Putamen (tissue), 1 donor: ENCODE results near the gene C1orf87.

ENCODE experiments used
- DNase-seq: peaks from one replicate; pipeline ENCODE4 v3.0.0-alpha.2; 2016; ENCODE audit warnings: low spot score

Gene C1orf87

DNA sequence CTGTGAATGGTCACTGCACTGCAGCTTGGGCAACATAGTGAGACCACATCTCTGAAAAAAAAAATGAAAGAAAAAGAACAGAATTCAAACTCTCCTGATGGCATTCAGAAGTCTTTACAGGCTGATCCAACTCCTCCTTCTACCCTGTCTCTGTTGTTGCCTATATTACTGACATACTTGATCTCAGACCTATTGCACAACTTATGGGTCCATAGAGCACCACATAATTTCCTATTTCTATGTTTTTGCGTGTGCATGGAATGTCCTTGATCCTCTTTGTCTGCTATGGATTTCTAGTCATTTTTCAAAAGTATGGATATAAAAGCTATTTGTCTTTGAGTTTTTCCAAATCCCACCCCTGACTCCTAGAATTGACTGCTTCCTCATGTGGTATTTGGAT lies 124.6 kb downstream of the C1orf87 start:
- DNase-seq: no peak

DNA sequence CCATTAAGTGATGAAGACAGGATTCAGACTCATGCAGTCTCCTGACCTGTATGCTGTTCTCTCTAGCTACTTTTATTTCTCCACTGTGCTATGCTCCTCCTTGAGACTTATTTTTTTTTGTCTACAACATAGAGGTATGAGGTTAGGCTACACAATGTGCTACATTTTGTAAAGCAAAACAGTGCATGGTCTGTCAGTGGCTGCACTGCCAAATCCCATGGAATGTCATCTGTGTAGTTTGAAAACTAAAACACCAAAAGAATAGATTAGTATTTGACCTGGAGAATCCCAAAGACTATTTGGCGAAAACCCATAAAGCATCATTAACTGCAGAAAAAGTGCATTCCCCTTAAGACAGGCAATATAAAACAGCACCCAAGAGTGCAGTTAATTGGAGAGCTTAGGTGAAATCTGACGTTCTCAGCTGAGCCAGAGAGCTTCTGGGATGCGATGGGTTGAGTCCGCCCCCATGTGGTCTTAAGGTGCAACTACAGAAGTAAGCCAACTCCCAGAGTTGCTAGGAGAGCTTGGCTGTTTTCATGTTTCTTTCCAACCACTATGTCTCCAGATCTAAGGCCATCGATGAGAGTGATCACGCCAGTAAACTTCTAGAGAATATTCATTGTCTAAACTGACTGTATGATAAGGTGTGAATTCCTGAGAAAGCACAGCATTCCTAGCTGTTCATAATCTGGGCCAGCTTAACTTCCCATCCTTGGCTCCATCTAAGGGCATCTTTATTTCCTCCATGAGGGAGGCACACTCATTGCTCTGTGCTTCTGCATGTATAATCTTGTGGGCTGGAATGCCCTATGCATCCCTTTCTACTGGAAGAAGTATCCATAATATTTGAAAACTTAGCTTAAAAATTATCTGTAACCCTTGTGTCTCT lies 126.3 kb downstream of the C1orf87 start:
- DNase-seq: peak; percentile 77

DNA sequence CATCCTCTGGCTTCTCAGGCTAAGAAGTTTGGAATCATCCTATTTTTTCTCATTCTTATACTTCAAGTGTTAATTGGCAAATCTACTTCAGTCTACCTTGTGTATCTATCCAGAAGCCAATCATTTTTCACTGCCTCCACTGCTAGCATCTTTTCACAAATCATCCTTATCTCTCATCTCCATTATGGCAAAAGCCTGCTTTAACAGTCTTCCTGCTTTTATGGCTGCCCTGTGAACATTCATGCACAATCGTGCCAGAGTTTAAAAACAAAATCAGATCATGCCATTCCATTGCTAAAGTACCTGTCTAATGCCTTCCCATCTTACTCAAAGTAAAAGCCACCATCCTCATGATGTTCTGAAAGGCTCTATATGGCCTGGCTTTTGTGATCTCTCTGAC lies 127.8 kb downstream of the C1orf87 start:
- DNase-seq: no peak
